Left lobe of liver (tissue), 2 donors: ENCODE data around the gene FAAP24. TPM values are rescaled to one million over a fixed set of nuclear protein-coding genes. Genes with fewer than 3 reads are reported as not detected.
"Not testable (repeated sequence)": the region's sequence is repeated elsewhere in the genome, so short reads cannot be mapped to it uniquely, and the experiment has no call there.

Experiments
- ATAC-seq: fragments of 200-7000 bp; cut with Tn5 transposase; one replicate; pipeline ENCODE4 v1.9.1; 2020; ENCODE audit warnings: mild to moderate bottlenecking, moderate library complexity
- DNase-seq: peaks from one replicate; pipeline ENCODE4 v3.0.0-alpha.2; 2020; ENCODE audit warnings: low spot score
- total RNA-seq: library from RNA; stranded (reverse); gene quantifications from one replicate; pipeline ENCODE4 v1.2.1, GENCODE V29; 2021
- donor health status: DM: no; HTN: no; CAD: no; lungs with moderate emphysema.
- donor health status: DM: no; HTN: yes; CAD: no.

Gene FAAP24
- 1.1 TPM for total RNA-seq

- DNase-seq = peak; percentile 99
- ATAC-seq = peak; percentile 97
Measured at GRCh38 chr19:32971715-32972540, at the start of gene FAAP24, which contains the start of gene CEP89. TSS of gene FAAP24 (plus strand) at chr19:32972242. CDS start at chr19:32973197, 955 bp downstream. TSS of gene CEP89 (minus strand) at chr19:32971958. CDS start at chr19:32971874, 84 bp downstream.

GRCh38 chr19:32924200-32924599, 47.8 kb upstream of the FAAP24 start:
- DNase-seq (no peak), ATAC-seq (no peak)

- no peak for DNase-seq
- ATAC-seq = no peak
Measured at GRCh38 chr19:32928806-32929205, 43.2 kb upstream of the FAAP24 start.

- DNase-seq = no peak
- ATAC-seq = no peak
Measured at GRCh38 chr19:32930567-32930966, 41.5 kb upstream of the FAAP24 start.

GRCh38 chr19:32933571-32933970, 38.5 kb upstream of the FAAP24 start:
- no peak for DNase-seq
- ATAC-seq = no peak

- no peak for ATAC-seq
Measured at GRCh38 chr19:32935629-32936028, 36.4 kb upstream of the FAAP24 start.

GRCh38 chr19:32936065-32936464, 36.0 kb upstream of the FAAP24 start:
- DNase-seq (no peak), ATAC-seq (no peak)

More at GRCh38 chr19:32935629-32936028, 36.4 kb upstream of the FAAP24 start:
- DNase-seq = no peak

GRCh38 chr19:32941273-32941672, 30.8 kb upstream of the FAAP24 start:
- ATAC-seq, DNase-seq: not testable (repeated sequence)

- DNase-seq (no peak), ATAC-seq (no peak)
Measured at GRCh38 chr19:32945260-32945659, 26.8 kb upstream of the FAAP24 start.

- ATAC-seq (no peak), DNase-seq (no peak)
Measured at GRCh38 chr19:32966750-32967149, 5.3 kb upstream of the FAAP24 start.

- ATAC-seq = no peak
- no peak for DNase-seq
Measured at GRCh38 chr19:32969549-32969948, 2.5 kb upstream of the FAAP24 start.

GRCh38 chr19:32971012-32971595, 938 bp upstream of the FAAP24 start:
- ATAC-seq (no peak), DNase-seq (no peak)

- ATAC-seq (peak; percentile 40), DNase-seq (peak; percentile 70)
Measured at GRCh38 chr19:32976223-32976805, 4.3 kb downstream of the FAAP24 start.

GRCh38 chr19:32977280-32977679, 5.2 kb downstream of the FAAP24 start:
- DNase-seq (peak; percentile 52), ATAC-seq (peak; percentile 78)

GRCh38 chr19:32977813-32978212, 5.8 kb downstream of the FAAP24 start:
- ATAC-seq, DNase-seq: not testable (repeated sequence)

GRCh38 chr19:32979807-32980206, 7.8 kb downstream of the FAAP24 start:
- ATAC-seq = not testable (repeated sequence)

GRCh38 chr19:32982488-32982887, 10.4 kb downstream of the FAAP24 start:
- DNase-seq = not testable (repeated sequence)
- ATAC-seq = peak; percentile 60

More at GRCh38 chr19:32979807-32980206, 7.8 kb downstream of the FAAP24 start:
- not testable (repeated sequence) for DNase-seq

GRCh38 chr19:32988254-32988653, 16.2 kb downstream of the FAAP24 start:
- DNase-seq, ATAC-seq: not testable (repeated sequence)

GRCh38 chr19:32988724-32989123, 16.7 kb downstream of the FAAP24 start:
- ATAC-seq (no peak), DNase-seq (no peak)

- DNase-seq, ATAC-seq: not testable (repeated sequence)
Measured at GRCh38 chr19:32995966-32996365, 23.9 kb downstream of the FAAP24 start.

GRCh38 chr19:32997061-32997464, 25.0 kb downstream of the FAAP24 start:
- ATAC-seq, DNase-seq: not testable (repeated sequence)
